GM21786 (cell line): ENCODE data around the gene MRI1.
"Not testable (repeated sequence)": the region's sequence is repeated elsewhere in the genome, so short reads cannot be mapped to it uniquely, and the experiment has no call there.

ENCODE experiments used
- ATAC-seq: cut with Tn5 transposase; IDR thresholded peaks from one replicate; pipeline ENCODE4 v1.9.1; 2021; ENCODE audit not compliant: unreplicated experiment

Gene MRI1

DNA sequence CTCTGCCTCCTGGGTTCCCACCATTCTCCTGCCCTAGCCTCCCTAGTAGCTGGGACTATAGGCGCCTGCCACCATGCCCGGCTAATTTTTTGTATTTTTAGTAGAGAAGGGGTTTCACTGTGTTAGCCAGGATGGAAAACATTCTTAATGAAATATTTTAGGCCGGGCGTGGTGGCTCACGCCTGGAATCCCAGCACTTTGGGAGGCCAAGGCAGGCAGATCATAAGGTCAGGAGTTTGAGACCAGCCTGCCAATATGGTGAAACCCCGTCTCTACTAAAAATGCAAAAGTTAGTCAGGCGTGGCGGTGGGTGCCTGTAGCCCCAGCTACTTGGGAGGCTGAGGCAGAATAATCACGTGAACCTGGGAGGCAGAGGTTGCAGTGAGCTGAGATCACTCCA is 29.0 kb downstream of the MRI1 start:
- not testable (repeated sequence) for ATAC-seq

DNA sequence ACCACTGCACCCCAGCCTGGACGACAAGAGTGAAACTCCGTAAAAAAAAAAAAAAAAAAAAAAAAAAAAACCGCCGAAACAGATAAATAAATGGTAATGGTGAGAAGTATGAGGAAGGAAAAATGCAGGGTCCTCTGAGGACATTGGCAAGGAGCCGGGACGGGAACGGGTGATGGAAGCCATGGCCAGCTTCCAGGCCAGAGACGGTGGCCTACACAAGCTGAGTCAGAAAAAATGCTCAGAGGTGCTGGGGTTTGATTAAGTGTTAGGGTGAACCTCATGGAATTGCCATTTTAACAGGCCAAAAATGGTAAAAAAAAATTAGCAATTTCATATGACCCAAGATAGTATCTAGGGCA is 30.1 kb downstream of the MRI1 start:
- ATAC-seq: no peak

DNA sequence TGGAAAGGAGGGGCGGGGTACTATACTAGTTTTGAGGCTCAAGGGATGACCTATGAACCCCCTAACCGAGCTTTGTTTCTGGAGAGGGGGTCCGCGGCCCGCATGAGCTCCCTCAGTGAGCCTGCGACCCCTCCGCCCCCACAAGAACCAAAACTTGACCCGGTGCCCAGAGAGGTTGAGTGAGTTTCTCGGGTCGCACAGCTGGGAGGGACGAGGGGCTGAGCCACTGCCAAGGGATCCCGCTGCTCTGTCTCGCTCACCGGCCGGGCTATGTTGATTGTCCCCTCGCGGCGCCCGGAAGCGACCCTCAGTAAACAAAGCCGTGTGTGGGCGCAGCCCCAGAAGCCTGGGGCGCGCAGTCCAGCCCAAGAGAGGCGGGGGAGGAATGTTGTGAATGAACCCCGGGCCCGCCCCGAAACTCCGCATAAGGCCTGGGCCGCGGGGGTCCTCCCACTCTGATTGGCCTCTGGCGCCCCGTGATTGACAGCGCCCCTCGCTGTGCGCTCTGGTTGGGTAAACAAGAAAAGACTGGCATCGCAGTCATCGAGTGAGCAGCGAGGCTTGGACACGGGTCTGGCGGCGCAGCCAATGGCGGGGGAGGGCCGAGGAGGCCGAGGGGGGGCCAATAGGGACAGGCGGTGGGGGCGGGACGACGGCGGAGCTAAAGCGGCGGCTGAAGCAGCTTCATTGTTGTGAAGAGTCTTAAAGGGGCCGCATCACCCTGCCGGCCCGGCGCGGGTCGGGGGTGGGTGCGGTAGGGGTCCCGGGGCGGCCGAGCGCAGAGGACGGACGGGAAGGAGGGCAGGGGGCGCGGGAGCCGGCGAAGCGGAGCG is 30.7 kb downstream of the MRI1 start, which contains the start of gene ZSWIM4:
ZSWIM4 (plus strand) TSS at position 687 of the 833 bp plus-strand sequence. CDS start 206 bp downstream, outside the sequence.
- ATAC-seq: peak; percentile 86

DNA sequence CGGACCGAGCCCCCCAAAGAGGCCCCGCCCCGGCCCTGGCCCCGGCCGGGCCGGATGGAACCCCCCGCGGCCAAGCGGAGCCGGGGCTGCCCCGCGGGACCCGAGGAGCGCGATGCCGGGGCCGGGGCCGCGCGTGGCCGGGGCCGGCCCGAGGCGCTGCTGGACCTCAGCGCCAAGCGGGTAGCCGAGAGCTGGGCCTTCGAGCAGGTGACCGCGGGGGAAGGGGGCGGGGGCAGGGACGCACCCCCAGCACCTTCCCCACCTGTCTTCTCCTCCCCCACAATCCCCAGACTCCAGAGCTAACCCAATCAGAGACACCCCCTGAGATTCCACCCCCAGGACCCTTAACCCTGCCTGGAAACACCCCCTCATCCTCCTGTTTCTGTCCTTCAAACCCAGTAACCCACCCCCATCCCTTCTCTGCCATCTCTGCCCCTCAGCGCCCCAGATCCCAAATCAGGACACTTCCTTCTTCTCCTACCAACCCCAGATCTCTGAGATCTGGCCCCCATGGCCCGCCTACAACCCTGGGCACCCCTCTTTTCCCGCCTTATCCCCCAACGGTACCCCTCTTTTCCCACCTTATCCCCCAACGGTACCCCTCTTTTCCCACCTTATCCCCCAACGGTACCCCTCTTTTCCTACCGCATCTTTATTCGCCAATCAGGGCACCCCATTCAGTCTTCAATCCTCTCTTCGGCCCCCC is 31.4 kb downstream of the MRI1 start:
- peak; percentile 36 for ATAC-seq

DNA sequence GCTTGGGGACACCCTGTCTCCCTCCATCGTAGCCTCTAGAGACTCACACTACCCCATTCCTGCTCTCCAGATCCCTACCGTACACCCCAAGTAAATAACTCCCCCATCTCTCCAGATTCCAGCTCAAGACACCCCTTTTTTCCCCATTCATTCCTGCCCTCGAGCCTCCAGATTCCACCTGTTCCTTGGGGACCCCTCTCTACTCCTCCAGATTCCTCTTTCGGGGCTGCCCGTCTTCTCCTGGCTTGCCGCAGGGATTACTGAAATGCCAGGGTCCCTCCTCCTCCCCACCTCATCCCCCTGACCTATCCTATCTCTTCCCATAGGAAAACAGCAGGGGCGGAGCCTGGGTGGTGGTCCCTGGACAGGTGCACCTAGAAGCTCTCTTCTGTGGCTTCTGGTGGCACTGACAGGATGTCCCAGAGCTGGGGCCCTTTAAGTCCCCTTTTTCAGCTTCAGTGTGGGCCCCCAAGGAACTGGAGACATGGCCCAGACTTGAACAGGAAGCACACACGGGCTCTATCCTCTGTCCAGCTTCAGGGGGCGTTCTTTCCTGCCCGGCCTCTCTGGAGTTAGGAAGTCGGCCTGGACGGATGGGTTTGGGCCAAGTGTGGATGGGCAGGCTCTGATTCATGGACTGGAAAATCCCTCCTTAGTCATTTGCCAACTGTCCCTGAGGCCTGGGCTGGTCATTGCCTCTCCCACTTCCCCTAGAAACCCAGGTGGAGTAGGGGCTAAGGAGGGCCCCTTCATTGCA is 32.2 kb downstream of the MRI1 start:
- no peak for ATAC-seq

DNA sequence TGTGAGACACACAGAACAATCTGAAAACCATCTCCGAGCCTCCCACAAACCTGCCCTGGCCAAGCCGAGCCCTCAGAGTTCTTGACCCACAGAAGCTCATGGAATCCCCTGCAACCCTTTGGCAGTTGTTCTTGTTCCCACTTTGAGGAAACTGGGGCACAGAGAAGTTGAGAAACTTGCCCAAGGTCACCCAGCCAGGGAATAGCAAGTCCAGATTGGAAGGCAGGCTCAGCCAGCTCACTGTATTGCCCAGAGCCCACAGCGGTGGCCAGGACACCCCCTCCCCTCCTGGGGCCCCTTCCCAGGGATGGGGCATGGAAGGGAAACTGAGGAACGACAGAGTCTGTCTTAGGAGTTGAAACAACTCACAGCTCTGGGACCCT is 32.7 kb downstream of the MRI1 start:
- no peak for ATAC-seq

DNA sequence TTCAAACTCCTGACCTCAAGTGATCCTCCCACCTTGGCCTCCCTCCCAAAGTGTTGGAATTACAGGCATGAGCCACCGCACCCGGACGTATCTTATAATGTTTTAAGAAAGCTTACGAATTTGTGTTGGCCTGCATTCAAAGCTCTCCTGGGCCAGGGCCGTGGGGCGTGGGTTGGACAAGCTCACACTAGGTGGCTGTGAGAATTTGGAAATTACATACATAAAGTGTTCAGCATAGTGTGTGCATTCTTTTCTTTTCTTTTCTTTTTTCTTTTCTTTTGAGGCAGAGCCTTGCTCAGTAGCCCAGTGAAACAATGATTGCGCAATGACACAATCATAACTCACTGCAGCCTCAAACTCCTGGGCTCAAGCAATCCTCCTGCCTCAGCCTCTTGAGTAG is 33.5 kb downstream of the MRI1 start:
- no peak for ATAC-seq

DNA sequence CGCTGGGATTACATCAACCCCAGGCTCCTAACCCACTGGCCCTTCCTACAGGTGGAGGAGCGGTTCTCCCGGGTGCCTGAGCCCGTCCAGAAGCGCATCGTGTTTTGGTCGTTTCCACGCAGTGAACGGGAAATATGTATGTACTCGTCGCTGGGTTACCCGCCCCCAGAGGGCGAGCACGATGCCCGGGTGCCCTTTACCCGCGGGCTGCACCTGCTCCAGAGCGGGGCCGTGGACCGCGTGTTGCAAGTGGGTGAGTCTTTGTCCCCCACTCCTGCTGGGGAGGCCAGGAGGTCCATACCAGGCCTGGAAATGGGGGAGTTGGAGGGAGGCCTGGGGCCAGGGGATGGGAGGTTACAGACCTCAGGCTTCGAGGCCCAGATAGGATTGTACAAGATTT is 35.3 kb downstream of the MRI1 start:
- no peak for ATAC-seq

DNA sequence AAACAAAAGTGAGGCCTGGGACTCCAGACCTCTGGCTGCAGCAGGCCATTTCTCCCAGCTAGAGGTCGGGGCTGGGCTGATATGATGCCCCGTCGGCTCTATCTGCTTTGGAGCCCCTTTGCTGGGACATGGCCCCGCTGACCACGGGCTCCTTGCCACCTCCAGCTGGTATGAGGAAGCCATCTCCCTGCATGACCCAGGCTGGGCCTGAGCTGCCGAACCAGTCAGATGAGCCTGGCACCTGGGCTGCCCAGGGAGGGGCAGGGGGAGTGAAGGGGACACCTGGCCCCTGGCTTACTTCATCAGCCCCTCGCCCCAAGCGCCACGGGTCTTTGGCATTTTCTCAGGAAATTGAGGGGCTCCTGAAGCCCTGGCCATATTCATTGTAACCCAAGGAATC is 38.7 kb downstream of the MRI1 start:
- no peak for ATAC-seq

DNA sequence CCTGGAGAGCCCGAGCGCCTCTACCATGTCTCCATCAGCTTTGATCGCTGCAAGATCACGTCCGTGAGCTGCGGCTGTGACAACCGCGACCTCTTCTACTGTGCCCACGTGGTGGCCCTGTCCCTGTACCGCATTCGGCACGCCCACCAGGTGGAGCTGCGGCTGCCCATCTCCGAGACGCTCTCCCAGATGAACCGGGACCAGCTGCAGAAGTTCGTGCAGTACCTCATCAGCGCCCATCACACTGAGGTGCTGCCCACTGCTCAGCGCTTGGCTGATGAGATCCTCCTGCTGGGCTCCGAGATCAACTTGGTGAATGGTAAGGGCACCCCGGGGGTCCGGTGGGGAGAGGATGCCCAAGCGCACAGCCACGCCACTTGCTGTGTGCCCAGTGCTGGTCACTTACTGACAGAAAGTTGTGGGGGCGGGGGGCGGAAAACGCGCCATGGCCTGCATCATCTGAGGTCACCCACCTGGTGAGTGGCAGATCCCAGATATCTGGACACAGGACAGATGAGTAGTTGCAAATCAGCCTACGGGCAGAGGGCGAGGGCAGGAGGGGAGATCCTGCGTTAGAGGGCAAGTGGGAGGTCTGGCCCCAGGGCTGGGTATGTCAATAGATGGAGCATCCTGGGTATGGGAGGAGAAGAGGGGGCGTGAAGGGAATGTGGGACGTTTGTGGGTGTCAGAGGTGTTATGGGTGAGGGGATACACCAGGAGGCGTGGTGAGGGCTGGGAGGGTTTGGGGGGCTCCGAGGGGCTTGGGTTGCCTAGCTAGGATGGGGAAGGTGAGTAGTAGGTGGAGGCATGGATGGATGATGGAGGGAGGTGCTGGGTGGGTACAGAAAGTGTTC is 40.7 kb downstream of the MRI1 start:
- ATAC-seq: no peak

DNA sequence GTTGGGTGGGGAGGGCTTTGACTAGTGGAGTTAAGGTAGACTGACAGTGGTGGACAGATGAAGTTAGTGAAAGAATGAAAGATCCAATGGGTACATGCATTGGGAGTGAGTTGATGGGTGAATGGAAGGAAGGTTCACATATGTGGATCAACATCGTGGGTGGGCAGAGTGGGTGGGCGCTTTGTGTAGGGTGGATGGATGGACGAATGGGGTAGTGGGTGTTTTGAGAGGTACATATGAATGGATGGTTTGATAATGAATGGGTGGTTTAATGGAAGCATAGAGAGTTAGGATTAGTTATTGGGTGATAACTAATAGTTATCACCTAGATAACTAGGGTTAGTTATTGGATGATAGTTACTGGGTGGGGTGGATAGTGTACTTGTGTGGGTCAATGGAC is 42.4 kb downstream of the MRI1 start:
- no peak for ATAC-seq

DNA sequence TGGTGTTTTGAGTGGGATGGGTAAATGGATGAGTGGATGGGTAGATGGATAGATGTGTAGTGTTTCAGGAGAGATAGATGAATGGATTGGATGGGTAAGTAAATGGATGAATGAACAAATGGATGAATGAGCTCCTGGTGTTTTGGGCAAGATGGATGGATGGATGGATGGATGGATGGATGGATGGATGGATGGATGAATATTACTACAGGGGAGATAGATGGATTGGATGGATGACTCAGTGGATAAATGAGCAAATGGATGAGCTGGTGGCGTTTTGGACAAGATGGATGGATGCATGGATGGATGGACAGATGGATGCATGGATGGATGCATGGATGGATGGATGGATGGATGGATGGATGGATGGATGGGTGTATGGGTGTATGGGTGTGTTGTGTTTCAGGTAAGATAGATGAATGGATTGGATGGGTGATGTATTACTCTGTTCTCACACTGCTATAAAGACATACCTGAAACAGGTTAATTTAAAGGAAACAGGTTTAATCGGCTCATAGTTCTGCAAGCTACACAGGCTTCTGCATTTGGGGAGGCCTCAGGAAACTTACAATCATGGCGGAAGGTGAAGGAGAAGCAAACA is 43.2 kb downstream of the MRI1 start:
- no peak for ATAC-seq

DNA sequence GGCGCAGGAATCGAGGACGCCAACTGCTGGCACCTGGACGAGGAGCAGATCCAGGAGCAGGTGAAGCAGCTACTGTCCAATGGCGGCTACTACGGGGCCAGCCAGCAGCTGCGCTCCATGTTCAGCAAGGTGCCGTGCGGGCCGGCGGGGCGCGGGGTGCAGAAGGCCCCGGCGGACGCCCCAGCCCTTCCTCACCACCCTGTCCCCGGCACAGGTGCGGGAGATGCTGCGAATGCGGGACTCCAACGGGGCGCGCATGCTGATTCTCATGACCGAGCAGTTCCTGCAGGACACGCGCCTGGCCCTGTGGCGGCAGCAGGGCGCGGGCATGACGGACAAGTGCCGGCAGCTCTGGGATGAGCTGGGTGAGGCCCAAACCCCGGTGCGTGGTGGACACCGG is 44.5 kb downstream of the MRI1 start:
- no peak for ATAC-seq

DNA sequence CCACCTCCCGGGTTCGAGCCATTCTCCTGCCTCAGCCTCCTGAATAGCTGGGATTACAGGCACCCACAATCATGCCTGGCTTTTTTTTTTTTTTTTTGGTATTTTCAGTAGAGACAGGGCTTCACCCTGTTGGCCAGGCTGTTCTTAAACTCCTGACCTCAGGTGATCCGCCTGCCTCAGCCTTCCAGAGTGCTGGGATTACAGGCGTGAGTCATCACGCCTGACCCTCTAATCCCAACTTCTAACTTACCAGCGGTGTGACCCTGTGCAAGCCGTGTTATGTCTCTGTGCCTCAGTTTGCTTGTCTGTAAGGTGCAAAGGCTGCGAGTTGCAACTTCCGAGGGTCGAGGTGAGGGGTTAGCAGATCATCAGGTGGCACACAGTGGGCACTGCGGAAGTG is 48.2 kb downstream of the MRI1 start:
- ATAC-seq: no peak

DNA sequence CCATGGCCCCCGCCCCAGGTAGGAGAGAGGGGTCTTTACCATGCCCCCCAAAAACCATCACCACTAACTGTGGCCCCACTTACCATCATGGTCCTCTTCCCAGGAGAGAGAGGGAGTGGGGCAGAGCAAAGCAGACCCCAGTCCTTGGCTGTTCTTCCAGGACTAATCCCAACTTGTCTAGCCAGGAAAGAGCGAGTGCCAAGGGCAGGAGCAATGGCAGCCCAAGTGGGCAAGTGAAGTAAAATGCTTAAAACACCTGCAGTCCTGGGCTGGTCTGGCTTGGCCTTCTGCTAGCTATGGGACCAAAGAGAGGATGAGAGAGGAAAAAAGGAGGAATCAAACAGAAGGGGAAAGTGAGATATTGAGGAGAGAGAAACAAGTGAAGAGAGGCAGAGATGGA is 48.8 kb downstream of the MRI1 start:
- no peak for ATAC-seq

DNA sequence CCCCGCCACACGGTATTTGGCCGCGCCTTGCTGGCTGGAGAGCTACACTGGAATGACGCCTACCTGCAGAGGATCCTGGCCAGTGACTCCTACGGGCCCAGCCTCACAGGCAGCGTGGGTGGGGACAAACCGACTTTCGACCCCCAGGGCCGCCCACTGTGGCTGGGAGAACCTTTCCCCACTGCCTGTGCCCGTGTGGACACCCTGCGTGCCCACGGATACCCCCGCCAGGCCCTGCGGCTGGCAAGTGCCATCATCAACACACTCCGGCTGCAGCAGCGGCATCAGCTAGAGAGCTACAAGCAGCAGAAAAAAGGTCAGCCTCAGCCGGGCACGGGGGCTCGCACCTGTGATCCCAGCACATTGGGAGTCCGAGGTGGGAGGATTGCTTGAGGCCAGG is 50.2 kb downstream of the MRI1 start:
- ATAC-seq: no peak

DNA sequence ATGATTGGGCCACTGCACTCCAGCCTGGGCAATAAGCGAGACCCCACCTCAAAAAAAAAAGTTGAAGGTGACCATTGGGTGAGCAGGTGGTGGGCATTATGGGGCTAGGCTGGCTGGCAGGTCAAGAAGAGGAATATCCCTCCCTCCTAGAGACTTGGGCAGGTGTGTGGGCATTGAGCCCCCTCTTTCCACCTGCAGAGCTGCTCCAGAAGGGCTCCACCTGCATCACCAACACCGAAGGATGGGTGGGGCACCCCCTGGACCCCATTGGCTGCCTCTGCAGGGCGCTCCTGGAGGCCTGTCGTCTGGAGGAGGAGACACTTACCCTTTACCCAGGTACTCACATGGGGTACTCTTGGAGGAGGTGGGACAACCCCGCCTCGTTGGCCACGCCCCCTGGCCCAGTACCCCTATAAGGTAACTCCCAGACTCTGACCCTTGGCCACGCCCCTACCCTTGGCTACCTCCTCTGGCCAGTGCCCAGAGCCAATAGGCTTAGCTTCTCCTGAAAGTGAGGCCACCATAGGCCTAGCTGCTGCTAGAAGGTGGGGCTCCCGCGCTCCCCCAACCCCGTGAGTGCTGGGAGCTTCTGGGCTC is 52.8 kb downstream of the MRI1 start:
- ATAC-seq: no peak

DNA sequence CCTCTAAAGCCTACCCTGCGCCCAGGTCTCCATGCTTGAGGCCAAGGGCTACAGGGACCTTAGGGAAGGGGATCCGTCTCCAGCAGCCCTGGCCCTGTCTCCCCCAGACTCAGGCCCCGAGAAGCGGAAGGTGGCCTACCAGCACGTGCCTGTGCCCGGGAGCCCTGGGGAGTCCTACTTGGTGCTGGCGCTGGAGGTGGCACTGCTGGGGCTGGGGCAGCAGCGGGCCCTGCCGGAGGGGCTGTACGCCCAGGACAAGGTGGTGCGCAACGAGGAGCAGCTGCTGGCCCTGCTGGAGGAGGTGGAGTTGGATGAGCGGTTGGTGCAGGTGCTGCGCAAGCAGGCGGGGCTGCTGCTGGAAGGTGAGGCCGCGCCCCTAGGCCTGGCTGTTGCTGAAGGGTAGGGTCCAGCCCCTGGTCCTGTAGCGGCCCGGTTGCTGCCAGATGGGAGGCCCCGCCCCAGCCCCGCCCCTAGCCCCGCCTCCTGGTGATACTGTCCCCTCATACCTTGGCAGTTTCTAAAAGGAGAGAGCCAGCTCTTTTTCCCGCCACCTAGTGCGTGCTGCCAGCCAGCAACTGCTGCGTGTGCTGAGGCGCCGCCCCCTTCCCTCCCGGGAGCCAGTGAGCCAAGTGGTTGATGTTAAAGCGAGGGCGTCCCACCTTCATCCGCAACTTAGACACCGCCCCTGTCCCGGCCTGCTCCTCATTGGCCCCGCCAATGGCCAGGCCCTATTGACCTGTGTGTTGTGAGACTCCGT is 53.5 kb downstream of the MRI1 start:
- ATAC-seq: no peak

DNA sequence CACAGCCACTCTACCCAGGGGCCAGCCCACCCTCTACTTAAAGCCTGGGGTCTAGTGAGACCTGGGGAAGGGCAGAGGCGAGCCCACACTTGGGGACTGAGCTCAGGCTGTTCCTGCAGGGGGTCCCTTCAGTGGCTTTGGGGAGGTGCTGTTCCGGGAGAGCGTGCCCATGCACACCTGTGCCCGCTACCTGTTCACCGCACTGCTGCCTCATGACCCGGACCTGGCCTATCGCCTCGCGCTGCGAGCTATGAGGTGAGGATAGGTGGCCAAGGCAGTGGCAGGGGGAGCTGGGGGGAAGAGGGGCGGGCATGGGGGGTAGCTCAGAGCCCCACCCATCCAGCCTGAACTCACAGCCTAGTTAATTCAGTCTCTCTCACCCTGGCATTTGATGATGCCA is 54.9 kb downstream of the MRI1 start:
- ATAC-seq: no peak
